ENCODE data around the gene HTD2. TPM values are rescaled to one million over a fixed set of nuclear protein-coding genes. Genes with fewer than 3 reads are reported as not detected.

Gene HTD2
- total RNA-seq, 1 experiment from 2014 or later, result 7.9 TPM

DNA sequence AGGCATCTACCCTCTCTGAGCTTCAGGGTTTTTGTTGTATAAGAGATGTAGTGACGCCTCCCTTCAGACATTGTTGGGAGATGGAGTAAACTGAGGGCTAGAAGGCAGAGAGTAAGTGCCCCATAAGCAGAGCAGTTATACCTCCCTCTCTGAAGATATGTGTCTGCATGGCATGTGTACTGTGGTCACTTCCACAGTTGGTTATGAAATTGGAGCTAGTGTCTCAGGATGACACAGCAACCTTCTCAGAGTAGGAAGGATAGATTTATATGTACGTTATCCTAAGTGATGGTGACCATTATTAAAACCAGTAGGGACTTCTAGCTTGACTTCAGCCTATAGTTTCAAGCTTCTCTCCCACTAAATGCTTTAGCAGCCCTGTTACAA, 44.3 kb downstream of the HTD2 start:
- ATAC-seq (no peak; the same call in 1 of the 2 replicates), DNase-seq (ENCODE audit: low read depth, low spot score) (no peak)
- intact Hi-C loops (cut with micrococcal nuclease; ENCODE audit: unreplicated experiment) (no loop called here), in situ Hi-C loops (cut with HindIII; ENCODE audit: low pct_unique_long_range_greater_than_20kb, low sequenced_read_pairs) (no loop called here)
- Histone ChIP-seq H3K36me3 (ENCODE audit: control insufficient read depth, insufficient read depth, low read length) (no peaks in the 10 kb centered on the region), H3K27me3 (ENCODE audit: control insufficient read depth, insufficient read depth, low read length) (no peaks in the 10 kb centered on the region), H3K9me3 (ENCODE audit: control insufficient read depth, insufficient read depth, low read depth, low read length) (no peaks in the 10 kb centered on the region), H3K27ac (ENCODE audit: low read length) (no peak overlapping the region), H3K4me3 (ENCODE audit: low read depth in 2 of 2, low read length in 2 of 2) (no peak overlapping the region), H3K4me1 (ENCODE audit: control insufficient read depth, insufficient read depth, low read length) (no peaks in the 10 kb centered on the region)
- ChIA-PET POLR2A (interaction anchor here (0.6 kb wide), 1 partner anchor 40 kb away, joined by 3 read pairs; no protein-coding TSS in a partner anchor), CTCF (interaction anchor here (0.5 kb wide), 1 partner anchor 27 kb away, joined by 6 read pairs; no protein-coding TSS in a partner anchor)
- TF ChIP-seq SIN3A (IDR thresholded peaks at IDR 0.05; ENCODE audit: borderline replicate concordance, insufficient read depth, low read depth, low read length), result no peak
- TF ChIP-seq, protein P1, sequence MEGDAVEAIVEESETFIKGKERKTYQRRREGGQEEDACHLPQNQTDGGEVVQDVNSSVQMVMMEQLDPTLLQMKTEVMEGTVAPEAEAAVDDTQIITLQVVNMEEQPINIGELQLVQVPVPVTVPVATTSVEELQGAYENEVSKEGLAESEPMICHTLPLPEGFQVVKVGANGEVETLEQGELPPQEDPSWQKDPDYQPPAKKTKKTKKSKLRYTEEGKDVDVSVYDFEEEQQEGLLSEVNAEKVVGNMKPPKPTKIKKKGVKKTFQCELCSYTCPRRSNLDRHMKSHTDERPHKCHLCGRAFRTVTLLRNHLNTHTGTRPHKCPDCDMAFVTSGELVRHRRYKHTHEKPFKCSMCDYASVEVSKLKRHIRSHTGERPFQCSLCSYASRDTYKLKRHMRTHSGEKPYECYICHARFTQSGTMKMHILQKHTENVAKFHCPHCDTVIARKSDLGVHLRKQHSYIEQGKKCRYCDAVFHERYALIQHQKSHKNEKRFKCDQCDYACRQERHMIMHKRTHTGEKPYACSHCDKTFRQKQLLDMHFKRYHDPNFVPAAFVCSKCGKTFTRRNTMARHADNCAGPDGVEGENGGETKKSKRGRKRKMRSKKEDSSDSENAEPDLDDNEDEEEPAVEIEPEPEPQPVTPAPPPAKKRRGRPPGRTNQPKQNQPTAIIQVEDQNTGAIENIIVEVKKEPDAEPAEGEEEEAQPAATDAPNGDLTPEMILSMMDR (IDR thresholded peaks at IDR 0.05), result no peak
- no peak for TF ChIP-seq POLR2AphosphoS5 (IDR thresholded peaks at IDR 0.05; ENCODE audit: low read depth, low read length)
- TF ChIP-seq, protein P2, sequence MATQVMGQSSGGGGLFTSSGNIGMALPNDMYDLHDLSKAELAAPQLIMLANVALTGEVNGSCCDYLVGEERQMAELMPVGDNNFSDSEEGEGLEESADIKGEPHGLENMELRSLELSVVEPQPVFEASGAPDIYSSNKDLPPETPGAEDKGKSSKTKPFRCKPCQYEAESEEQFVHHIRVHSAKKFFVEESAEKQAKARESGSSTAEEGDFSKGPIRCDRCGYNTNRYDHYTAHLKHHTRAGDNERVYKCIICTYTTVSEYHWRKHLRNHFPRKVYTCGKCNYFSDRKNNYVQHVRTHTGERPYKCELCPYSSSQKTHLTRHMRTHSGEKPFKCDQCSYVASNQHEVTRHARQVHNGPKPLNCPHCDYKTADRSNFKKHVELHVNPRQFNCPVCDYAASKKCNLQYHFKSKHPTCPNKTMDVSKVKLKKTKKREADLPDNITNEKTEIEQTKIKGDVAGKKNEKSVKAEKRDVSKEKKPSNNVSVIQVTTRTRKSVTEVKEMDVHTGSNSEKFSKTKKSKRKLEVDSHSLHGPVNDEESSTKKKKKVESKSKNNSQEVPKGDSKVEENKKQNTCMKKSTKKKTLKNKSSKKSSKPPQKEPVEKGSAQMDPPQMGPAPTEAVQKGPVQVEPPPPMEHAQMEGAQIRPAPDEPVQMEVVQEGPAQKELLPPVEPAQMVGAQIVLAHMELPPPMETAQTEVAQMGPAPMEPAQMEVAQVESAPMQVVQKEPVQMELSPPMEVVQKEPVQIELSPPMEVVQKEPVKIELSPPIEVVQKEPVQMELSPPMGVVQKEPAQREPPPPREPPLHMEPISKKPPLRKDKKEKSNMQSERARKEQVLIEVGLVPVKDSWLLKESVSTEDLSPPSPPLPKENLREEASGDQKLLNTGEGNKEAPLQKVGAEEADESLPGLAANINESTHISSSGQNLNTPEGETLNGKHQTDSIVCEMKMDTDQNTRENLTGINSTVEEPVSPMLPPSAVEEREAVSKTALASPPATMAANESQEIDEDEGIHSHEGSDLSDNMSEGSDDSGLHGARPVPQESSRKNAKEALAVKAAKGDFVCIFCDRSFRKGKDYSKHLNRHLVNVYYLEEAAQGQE (IDR thresholded peaks at IDR 0.05; ENCODE audit: insufficient read depth in 1 of 2, low read depth in 2 of 2, low read length in 1 of 2), result no peak
- no peak for TF ChIP-seq TCF7L2 (IDR thresholded peaks at IDR 0.05; ENCODE audit: low read depth, low read length)
- no TSS peak for BruUV-seq (replicated peaks)

DNA sequence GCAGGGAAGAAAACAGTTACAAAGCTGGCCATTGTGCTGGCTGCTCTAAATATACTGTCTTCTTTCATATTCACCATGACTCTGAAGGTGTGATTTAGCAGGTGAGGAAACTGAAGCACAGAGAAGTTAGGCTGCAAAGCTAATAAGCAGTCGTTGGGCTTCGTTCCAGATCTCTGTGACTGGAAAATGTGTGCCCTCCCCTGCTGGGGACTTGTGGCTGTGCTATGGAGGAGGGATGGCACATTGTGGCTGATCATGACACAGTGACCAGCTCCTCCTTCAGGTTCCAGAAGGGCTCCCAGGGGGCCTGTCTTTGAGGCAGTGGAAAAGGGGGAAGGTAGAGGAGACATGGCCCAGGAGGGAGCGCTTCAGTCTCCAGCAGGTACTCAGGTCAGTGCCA, 45.6 kb downstream of the HTD2 start:
- ChIA-PET CTCF (no interaction called here), POLR2A (no interaction called here)
- peak; percentile 64; the same call in 1 of the 2 replicates for ATAC-seq

More for the DNA sequence above, 45.6 kb downstream of the HTD2 start:
- H3K27me3 ChIP-seq (ENCODE audit: control insufficient read depth, insufficient read depth, low read length), result no peaks in the 10 kb centered on the region
- in situ Hi-C loops (cut with HindIII; ENCODE audit: low pct_unique_long_range_greater_than_20kb, low sequenced_read_pairs), result no loop called here
- no TSS peak for BruUV-seq (replicated peaks)
- H3K4me1 ChIP-seq (ENCODE audit: control insufficient read depth, insufficient read depth, low read length), result no peaks in the 10 kb centered on the region
- H3K27ac ChIP-seq (ENCODE audit: low read length), result no peak overlapping the region
- no peaks in the 10 kb centered on the region for H3K9me3 ChIP-seq (ENCODE audit: control insufficient read depth, insufficient read depth, low read depth, low read length)
- DNase-seq (ENCODE audit: low read depth, low spot score), result no peak
- no peak overlapping the region for H3K4me3 ChIP-seq (ENCODE audit: low read depth in 2 of 2, low read length in 2 of 2)
- no peaks in the 10 kb centered on the region for H3K36me3 ChIP-seq (ENCODE audit: control insufficient read depth, insufficient read depth, low read length)
- intact Hi-C loops (cut with micrococcal nuclease; ENCODE audit: unreplicated experiment), result no loop called here
- no peak for TF ChIP-seq POLR2AphosphoS5 (IDR thresholded peaks at IDR 0.05; ENCODE audit: low read depth, low read length)
- TF ChIP-seq SIN3A (IDR thresholded peaks at IDR 0.05; ENCODE audit: borderline replicate concordance, insufficient read depth, low read depth, low read length), result no peak
- no peak for TF ChIP-seq TCF7L2 (IDR thresholded peaks at IDR 0.05; ENCODE audit: low read depth, low read length)
- TF ChIP-seq, protein P2 (IDR thresholded peaks at IDR 0.05; ENCODE audit: insufficient read depth in 1 of 2, low read depth in 2 of 2, low read length in 1 of 2), result no peak
- TF ChIP-seq, protein P1 (IDR thresholded peaks at IDR 0.05), result no peak

Measured in Panc1 (cell line).